DND-41 (cell line): Measurements from ENCODE around the gene TRPC4AP.
A peak's percentile ranks its signal among the peaks of the same experiment; 100 is the strongest.

Experiments used
- ATAC-seq: fragments of 200-7000 bp; cut with Tn5 transposase; 3 replicates; pipeline ENCODE4 v1.9.1; 2021; ENCODE audit warnings: low read depth; ENCODE audit not compliant: insufficient read depth
- DNase-seq: peaks from one replicate; pipeline ENCODE4 v3.0.0-alpha.2; 2020
- H2AFZ ChIP-seq: 2 replicates; pipeline ENCODE4 v1.6.0; 2012; ENCODE audit warnings: low read depth, low read length
- H3K27ac ChIP-seq: 2 replicates; pipeline ENCODE4 v1.5.1; 2012; ENCODE audit warnings: low read length, inconsistent platforms
- H3K27me3 ChIP-seq: fragments of 200-600 bp; sonication (generic); 2 replicates; pipeline ENCODE4 v1.6.0; 2012; ENCODE audit warnings: low read length, mild to moderate bottlenecking, inconsistent platforms; ENCODE audit not compliant: insufficient read depth, poor library complexity
- H3K36me3 ChIP-seq: 2 replicates; pipeline ENCODE4 v1.5.1; 2012; ENCODE audit warnings: low read length, inconsistent platforms; ENCODE audit not compliant: insufficient read depth
- H3K4me1 ChIP-seq: 2 replicates; pipeline ENCODE4 v1.5.1; 2012; ENCODE audit warnings: mild to moderate bottlenecking, low read length; ENCODE audit not compliant: insufficient read depth
- H3K4me2 ChIP-seq: 2 replicates; pipeline ENCODE4 v1.6.0; 2012; ENCODE audit warnings: mild to moderate bottlenecking, moderate library complexity, low read length, inconsistent platforms; ENCODE audit not compliant: insufficient read depth
- H3K4me3 ChIP-seq, 2 experiments: fragments of 200-600 bp in 1 of 2; shearing (Covaris generic) in 1 of 2; 2 replicates each; pipeline ENCODE4 v1.5.1; 2012 to 2016; ENCODE audit warnings: inconsistent platforms in 2 of 2, low read length in 2 of 2, mild to moderate bottlenecking in 2 of 2, low read depth in 1 of 2, moderate library complexity in 1 of 2
- H3K79me2 ChIP-seq: 2 replicates; pipeline ENCODE4 v1.6.0; 2012; ENCODE audit warnings: low read length, inconsistent platforms; ENCODE audit not compliant: insufficient read depth
- H3K9ac ChIP-seq: 2 replicates; pipeline ENCODE4 v1.6.0; 2012; ENCODE audit warnings: low read depth, mild to moderate bottlenecking, inconsistent platforms, low read length, moderate library complexity
- H3K9me3 ChIP-seq: 2 replicates; pipeline ENCODE4 v1.5.1; 2012; ENCODE audit warnings: low read length, moderate library complexity, mild to moderate bottlenecking, inconsistent platforms; ENCODE audit not compliant: insufficient read depth, severe bottlenecking
- H4K20me1 ChIP-seq: 2 replicates; pipeline ENCODE4 v1.6.0; 2012; ENCODE audit warnings: low read length; ENCODE audit not compliant: insufficient read depth
- CTCF ChIP-seq: IDR thresholded peaks from 2 replicates; pipeline ENCODE4 v1.5.1; 2012; ENCODE audit warnings: borderline replicate concordance, low read length, moderate library complexity, mild to moderate bottlenecking; ENCODE audit not compliant: poor library complexity, severe bottlenecking; ENCODE audit errors: extremely low read depth
- EZH2 ChIP-seq: IDR thresholded peaks from 3 replicates; pipeline ENCODE4 v1.6.1; 2012; ENCODE audit warnings: borderline replicate concordance, low read depth, mild to moderate bottlenecking, moderate library complexity, low read length, inconsistent platforms; ENCODE audit not compliant: severe bottlenecking

TRPC4AP gene

GRCh38 chr20:35088231-35089145, 4.1 kb downstream of the TRPC4AP start:
- H4K20me1 ChIP-seq: peaks cover 22% of the 10 kb centered on the region; the same call in 1 of the 2 replicates
- no peak for ATAC-seq
- H3K27ac ChIP-seq: peak overlapping the region; percentile 49
- peak overlapping the region; percentile 32; the same call in 1 of the 2 replicates for H3K4me2 ChIP-seq
- peaks cover 27% of the 10 kb centered on the region for H3K36me3 ChIP-seq
- no peaks in the 10 kb centered on the region for H3K27me3 ChIP-seq
- H3K4me3 ChIP-seq: no peak overlapping the region
- H3K4me1 ChIP-seq: peaks cover 74% of the 10 kb centered on the region
- no peak for DNase-seq
- no peak overlapping the region for H2AFZ ChIP-seq
- H3K79me2 ChIP-seq: peaks cover 92% of the 10 kb centered on the region
- no peaks in the 10 kb centered on the region for H3K9me3 ChIP-seq
- 0 out of 2 replicates have a peak overlapping the region, but pooled peaks have one; percentile 4 for H3K9ac ChIP-seq
- TF ChIP-seq EZH2 (no peak), CTCF (no peak)

- Histone ChIP-seq H3K4me1 (peaks cover 69% of the 10 kb centered on the region), H4K20me1 (peaks cover 25% of the 10 kb centered on the region; the same call in 1 of the 2 replicates)
Measured at GRCh38 chr20:35087791-35088190, 4.8 kb downstream of the TRPC4AP start.

GRCh38 chr20:35087355-35087754, 5.3 kb downstream of the TRPC4AP start:
- H3K4me2 ChIP-seq: peak overlapping the region; percentile 6; the same call in 1 of the 2 replicates
- no peak overlapping the region for H3K9ac ChIP-seq
- peak overlapping the region; percentile 15; the same call in 1 of the 2 replicates for H3K27ac ChIP-seq
- ATAC-seq (no peak), DNase-seq (no peak)
- H3K36me3 ChIP-seq: peaks cover 27% of the 10 kb centered on the region
- H3K4me1 ChIP-seq: peaks cover 69% of the 10 kb centered on the region
- H3K9me3 ChIP-seq: no peaks in the 10 kb centered on the region
- TF ChIP-seq EZH2: no peak
- TF ChIP-seq CTCF: no peak
- no peak overlapping the region for H3K4me3 ChIP-seq
- no peak overlapping the region for H2AFZ ChIP-seq
- peaks cover 25% of the 10 kb centered on the region; the same call in 1 of the 2 replicates for H4K20me1 ChIP-seq
- no peaks in the 10 kb centered on the region for H3K27me3 ChIP-seq
- peaks cover 96% of the 10 kb centered on the region for H3K79me2 ChIP-seq

More at GRCh38 chr20:35087791-35088190, 4.8 kb downstream of the TRPC4AP start:
- peaks cover 96% of the 10 kb centered on the region for H3K79me2 ChIP-seq
- H2AFZ ChIP-seq: no peak overlapping the region
- no peaks in the 10 kb centered on the region for H3K9me3 ChIP-seq
- H3K27me3 ChIP-seq: no peaks in the 10 kb centered on the region
- no peak overlapping the region for H3K9ac ChIP-seq
- no peak overlapping the region for H3K4me3 ChIP-seq
- peak overlapping the region; percentile 15; the same call in 1 of the 2 replicates for H3K27ac ChIP-seq
- no peak for ATAC-seq
- no peak for DNase-seq
- TF ChIP-seq EZH2: no peak
- peaks cover 27% of the 10 kb centered on the region for H3K36me3 ChIP-seq
- peak overlapping the region; percentile 32; the same call in 1 of the 2 replicates for H3K4me2 ChIP-seq
